Urothelium cell line (cell line): Measurements from ENCODE around the gene GPC5.
"Not testable (repeated sequence)": the region's sequence is repeated elsewhere in the genome, so short reads cannot be mapped to it uniquely, and the experiment has no call there.

Source experiments
- DNase-seq: peaks from one replicate; pipeline ENCODE4 v3.0.0; 2011; ENCODE audit warnings: low spot score, mixed read lengths
- FAIRE-seq: peaks from 2 replicates; lab custom pipeline; 2011; peaks lifted over from hg19 to GRCh38; lab: Jason Lieb, UNC

GPC5 gene

GRCh38 chr13:91816263-91816807 lies 417.9 kb downstream of the GPC5 start:
- FAIRE-seq (no peak), DNase-seq (no peak)

- DNase-seq (no peak), FAIRE-seq (no peak)
Measured at GRCh38 chr13:91817250-91817649, 418.8 kb downstream of the GPC5 start.

- FAIRE-seq, result no peak
- no peak for DNase-seq
Measured at GRCh38 chr13:91824416-91824815, 426.0 kb downstream of the GPC5 start.

- FAIRE-seq, result no peak
- no peak for DNase-seq
Measured at GRCh38 chr13:91825516-91825915, 427.1 kb downstream of the GPC5 start.

GRCh38 chr13:91836553-91836952 lies 438.1 kb downstream of the GPC5 start:
- FAIRE-seq, result no peak
- no peak for DNase-seq

- no peak for FAIRE-seq
- no peak for DNase-seq
Measured at GRCh38 chr13:91845612-91846011, 447.2 kb downstream of the GPC5 start.

- DNase-seq (no peak), FAIRE-seq (no peak)
Measured at GRCh38 chr13:91863699-91864098, 465.3 kb downstream of the GPC5 start.

- DNase-seq (no peak), FAIRE-seq (no peak)
Measured at GRCh38 chr13:91868351-91868750, 469.9 kb downstream of the GPC5 start.

GRCh38 chr13:91878491-91878890 lies 480.1 kb downstream of the GPC5 start:
- DNase-seq (no peak), FAIRE-seq (no peak)

- FAIRE-seq (no peak), DNase-seq (no peak)
Measured at GRCh38 chr13:91879360-91879759, 480.9 kb downstream of the GPC5 start.

- FAIRE-seq (no peak), DNase-seq (no peak)
Measured at GRCh38 chr13:91882918-91883317, 484.5 kb downstream of the GPC5 start.

- FAIRE-seq, result no peak
- DNase-seq, result no peak
Measured at GRCh38 chr13:91889641-91890040, 491.2 kb downstream of the GPC5 start.

GRCh38 chr13:91891141-91891540 lies 492.7 kb downstream of the GPC5 start:
- FAIRE-seq, result no peak
- DNase-seq, result no peak

GRCh38 chr13:91893040-91893439 lies 494.6 kb downstream of the GPC5 start:
- FAIRE-seq (no peak), DNase-seq (no peak)

- FAIRE-seq (no peak), DNase-seq (no peak)
Measured at GRCh38 chr13:91894316-91894715, 495.9 kb downstream of the GPC5 start.

- no peak for DNase-seq
- FAIRE-seq, result no peak
Measured at GRCh38 chr13:91896547-91896946, 498.1 kb downstream of the GPC5 start.

GRCh38 chr13:91898986-91899385 lies 500.6 kb downstream of the GPC5 start:
- not testable (repeated sequence) for FAIRE-seq, DNase-seq

GRCh38 chr13:91902291-91902690 lies 503.9 kb downstream of the GPC5 start:
- FAIRE-seq, result no peak
- no peak for DNase-seq

- FAIRE-seq, result no peak
- DNase-seq, result no peak
Measured at GRCh38 chr13:91904005-91904404, 505.6 kb downstream of the GPC5 start.

GRCh38 chr13:91904597-91904996 lies 506.2 kb downstream of the GPC5 start:
- FAIRE-seq (no peak), DNase-seq (no peak)

- DNase-seq (no peak), FAIRE-seq (no peak)
Measured at GRCh38 chr13:91907398-91907797, 509.0 kb downstream of the GPC5 start.

GRCh38 chr13:91909617-91910016 lies 511.2 kb downstream of the GPC5 start:
- DNase-seq, result no peak
- FAIRE-seq, result no peak

- FAIRE-seq (no peak), DNase-seq (no peak)
Measured at GRCh38 chr13:91922969-91923592, 524.7 kb downstream of the GPC5 start.
